NCI-H2081 (cell line): ENCODE measurements around the gene FAM53B.

ENCODE experiments used
- DNase-seq, 2 experiments: peaks; one replicate each; lab custom pipeline; 2025; lab: John Stamatoyannopoulos, UW

Gene FAM53B

GRCh38 chr10:124677749-124678556 is 66.2 kb downstream of the FAM53B start:
- no peak for DNase-seq

- no peak for DNase-seq
These were observed 66.9 kb downstream of the FAM53B start for GRCh38 chr10:124677293-124677699.

- DNase-seq: no peak
These were observed 67.6 kb downstream of the FAM53B start for GRCh38 chr10:124676416-124677062.

- DNase-seq: no peak
These were observed 68.4 kb downstream of the FAM53B start for GRCh38 chr10:124675824-124676223.

- no peak for DNase-seq
These were observed 68.9 kb downstream of the FAM53B start for GRCh38 chr10:124675261-124675660.

GRCh38 chr10:124674768-124675222 is 69.4 kb downstream of the FAM53B start:
- no peak for DNase-seq

GRCh38 chr10:124672181-124672638 is 72.0 kb downstream of the FAM53B start:
- no peak for DNase-seq

- peak in 1 of 2 experiments; percentile 5 for DNase-seq
These were observed 72.6 kb downstream of the FAM53B start for GRCh38 chr10:124671486-124672075.

- DNase-seq: no peak
These were observed 73.3 kb downstream of the FAM53B start for GRCh38 chr10:124670849-124671248.

- no peak for DNase-seq
These were observed 74.1 kb downstream of the FAM53B start for GRCh38 chr10:124669824-124670654.

- no peak for DNase-seq
These were observed 74.9 kb downstream of the FAM53B start for GRCh38 chr10:124669141-124669823.

- DNase-seq: no peak
These were observed 75.6 kb downstream of the FAM53B start for GRCh38 chr10:124668517-124669051.

- no peak for DNase-seq
These were observed 76.5 kb downstream of the FAM53B start for GRCh38 chr10:124667425-124668345.

- no peak for DNase-seq
These were observed 77.7 kb downstream of the FAM53B start for GRCh38 chr10:124666494-124666893.

GRCh38 chr10:124665980-124666379 is 78.2 kb downstream of the FAM53B start:
- DNase-seq: no peak

GRCh38 chr10:124665558-124665957 is 78.6 kb downstream of the FAM53B start:
- DNase-seq: no peak

GRCh38 chr10:124665091-124665490 is 79.1 kb downstream of the FAM53B start:
- DNase-seq: no peak

- DNase-seq: no peak
These were observed 80.3 kb downstream of the FAM53B start for GRCh38 chr10:124663766-124664360.

GRCh38 chr10:124663228-124663627 is 81.0 kb downstream of the FAM53B start:
- DNase-seq: no peak
